Gastroesophageal sphincter (tissue), 3 donors: Measurements from ENCODE around the gene TLX2.

Experiments used
- CTCF ChIP-seq, 4 experiments: fragments of 200-600 bp in 2 of 4; fragments of 450-650 bp in 2 of 4; sonication (generic) in 1 of 4; IDR thresholded peaks; one replicate each; pipeline ENCODE4 v1.5.1; 2017 to 2019; ENCODE audit warnings: antibody characterized with exemption in 4 of 4, mild to moderate bottlenecking in 2 of 4, moderate library complexity in 2 of 4
- EP300 ChIP-seq: sonication (generic); formaldehyde crosslinking; IDR thresholded peaks from one replicate; pipeline ENCODE4 v1.6.1; 2017; ENCODE audit warnings: antibody characterized with exemption, mild to moderate bottlenecking
- POLR2A ChIP-seq, 2 donors: fragments of 450-650 bp; IDR thresholded peaks; one replicate each; pipeline ENCODE4 v1.6.1; 2017; ENCODE audit warnings: antibody characterized with exemption in 2 of 2, mild to moderate bottlenecking in 2 of 2, moderate library complexity in 1 of 2
- POLR2AphosphoS5 ChIP-seq: sonication (generic); formaldehyde crosslinking; IDR thresholded peaks from one replicate; pipeline ENCODE4 v1.6.1; 2017; ENCODE audit warnings: antibody characterized with exemption

- no peak for TF ChIP-seq EP300
- TF ChIP-seq CTCF (IDR thresholded peaks at IDR 0.05): no peak
- no peak for TF ChIP-seq POLR2A (IDR thresholded peaks at IDR 0.05)
- no peak for TF ChIP-seq POLR2AphosphoS5
Measured at GRCh38 chr2:74498500-74499266, 15.6 kb upstream of the TLX2 start.
